Smooth muscle cell (in vitro differentiated cells): Measurements from ENCODE around the gene TMEM178B. TPM values are rescaled to one million over a fixed set of nuclear protein-coding genes. Genes with fewer than 3 reads are reported as not detected.

Source experiments
- DNase-seq: peaks from one replicate; lab custom pipeline; 2025; ENCODE audit not compliant: unreplicated experiment; lab: John Stamatoyannopoulos, UW
- H2AFZ ChIP-seq: fragments of 200-600 bp; sonication (generic); 2 replicates; pipeline ENCODE4 v1.6.0; 2016; ENCODE audit warnings: antibody characterized with exemption, low read depth, mild to moderate bottlenecking
- H3F3A ChIP-seq: fragments of 200-600 bp; sonication (generic); 2 replicates; pipeline ENCODE4 v1.6.0; 2017; ENCODE audit warnings: antibody characterized with exemption, low read depth
- H3K27ac ChIP-seq: fragments of 200-600 bp; sonication (generic); 2 replicates; pipeline ENCODE4 v1.5.1; 2016; ENCODE audit warnings: low read depth, mild to moderate bottlenecking
- H3K27me3 ChIP-seq: fragments of 200-600 bp; sonication (generic); 2 replicates; pipeline ENCODE4 v1.6.1; 2016; ENCODE audit warnings: low read depth, mild to moderate bottlenecking
- H3K36me3 ChIP-seq: fragments of 200-600 bp; sonication (generic); 2 replicates; pipeline ENCODE4 v1.5.1; 2016; ENCODE audit warnings: low read depth
- H3K4me1 ChIP-seq: fragments of 200-600 bp; sonication (generic); 2 replicates; pipeline ENCODE4 v1.5.1; 2016; ENCODE audit warnings: low read depth
- H3K4me2 ChIP-seq: fragments of 200-600 bp; sonication (generic); 2 replicates; pipeline ENCODE4 v1.6.0; 2016; ENCODE audit warnings: mild to moderate bottlenecking
- H3K4me3 ChIP-seq: fragments of 200-600 bp; sonication (generic); 2 replicates; pipeline ENCODE4 v1.5.1; 2016; ENCODE audit warnings: mild to moderate bottlenecking
- H3K79me2 ChIP-seq: fragments of 200-600 bp; sonication (generic); 2 replicates; pipeline ENCODE4 v1.6.0; 2016; ENCODE audit warnings: low read depth, mild to moderate bottlenecking
- H3K9ac ChIP-seq: fragments of 200-600 bp; sonication (generic); 2 replicates; pipeline ENCODE4 v1.6.0; 2016; ENCODE audit warnings: low read depth
- H3K9me3 ChIP-seq: fragments of 200-600 bp; sonication (generic); replicated peaks from 2 replicates; pipeline ENCODE4 v1.5.1; 2016; ENCODE audit warnings: low read depth
- H4K20me1 ChIP-seq: fragments of 200-600 bp; sonication (generic); 2 replicates; pipeline ENCODE4 v1.6.0; 2016; ENCODE audit warnings: low read depth
- WGBS: methylation state at CpG from one replicate; pipeline ENCODE4 v1.1.7; 2016; ENCODE audit warnings: low lambda C conversion rate; 5-methylcytosine and 5-hydroxymethylcytosine counted together
- polyA plus RNA-seq: library from polyadenylated mRNA; unstranded; fragments of >200 nt; fragmentation: Nextera tagmentation; extraction: Ambion mirVana; gene quantifications from 2 replicates; pipeline ENCODE4 v1.2.1, GENCODE V29; 2016
- total RNA-seq: library from RNA; depleted of rRNA; stranded (reverse); fragments of >200 nt; gene quantifications from 2 replicates; pipeline ENCODE4 v1.2.3, GENCODE V29; 2014
- TF ChIP-seq, protein P1 (sequence below): fragments of 200-600 bp; sonication (generic); IDR thresholded peaks from 2 replicates; pipeline ENCODE4 v1.5.1; 2017; ENCODE audit warnings: borderline replicate concordance, mild to moderate bottlenecking, antibody characterized with exemption; ENCODE audit not compliant: insufficient read depth, poor library complexity, severe bottlenecking

The TMEM178B gene
- total and polyA plus RNA-seq, 2 experiments from 2014 or later: 0.72 TPM; not detected in 1

DNA sequence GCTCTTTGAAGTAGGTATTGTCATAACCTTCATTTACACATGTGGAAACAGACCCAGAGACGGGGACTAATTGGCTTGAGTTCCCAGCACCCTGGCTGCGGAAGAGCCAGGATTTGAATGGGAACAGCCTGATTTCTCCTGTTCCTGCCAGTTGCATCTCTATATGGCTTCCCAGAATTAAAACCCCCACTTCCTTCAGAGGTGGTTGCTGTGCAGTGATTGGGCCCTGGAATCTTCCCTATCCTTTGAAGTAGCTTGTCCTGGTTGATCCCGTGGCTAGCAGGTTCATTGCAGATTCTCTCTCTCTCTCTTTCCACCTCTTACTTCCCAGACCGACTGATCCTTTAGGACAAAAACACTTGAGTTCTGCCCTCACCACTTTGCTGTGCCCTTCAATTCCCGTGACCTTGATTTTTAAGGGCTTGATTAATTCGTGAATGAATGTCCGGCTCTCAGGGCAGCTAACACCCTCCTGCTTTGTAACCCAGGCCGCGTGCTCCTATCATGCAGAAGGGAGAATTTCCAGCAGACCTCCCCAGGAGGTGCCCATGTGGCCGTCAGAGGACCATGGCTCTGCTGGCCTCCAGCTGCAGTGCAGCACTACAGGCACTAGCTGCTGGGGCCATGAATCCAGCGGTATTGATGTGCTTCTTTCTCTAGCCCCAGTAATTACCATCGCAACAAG lies 356.7 kb downstream of the TMEM178B start:
- 18% methylated on average over 12 of the region's 12 CpGs for WGBS
- no peak overlapping the region for H3K4me3 ChIP-seq

DNA sequence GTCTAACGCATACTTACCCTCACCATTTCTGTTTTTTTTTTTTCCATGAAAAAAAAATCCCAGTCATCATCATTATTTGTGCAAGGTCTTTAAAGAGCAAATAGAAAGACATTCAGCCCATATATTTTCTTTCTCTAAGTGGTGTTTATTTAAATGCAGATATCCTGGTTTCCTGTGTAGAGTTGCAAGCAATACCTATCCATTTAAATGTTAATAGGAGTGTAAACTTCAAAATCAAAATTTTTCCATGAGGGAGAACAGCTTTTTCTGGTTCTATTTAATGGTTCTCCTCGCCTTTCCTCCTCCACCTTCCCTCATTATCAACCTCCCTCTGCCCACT lies 357.2 kb downstream of the TMEM178B start:
- Histone ChIP-seq H3K4me1 (peaks cover 16% of the 10 kb centered on the region), H3K9ac (no peak overlapping the region), H3K36me3 (no peaks in the 10 kb centered on the region), H3K9me3 (no peaks in the 10 kb centered on the region), H3K79me2 (no peaks in the 10 kb centered on the region), H3K4me3 (no peak overlapping the region), H3K4me2 (no peak overlapping the region), H4K20me1 (no peaks in the 10 kb centered on the region), H2AFZ (no peak overlapping the region), H3F3A (no peaks in the 10 kb centered on the region), H3K27me3 (no peaks in the 10 kb centered on the region), H3K27ac (no peak overlapping the region)
- TF ChIP-seq, protein P1, sequence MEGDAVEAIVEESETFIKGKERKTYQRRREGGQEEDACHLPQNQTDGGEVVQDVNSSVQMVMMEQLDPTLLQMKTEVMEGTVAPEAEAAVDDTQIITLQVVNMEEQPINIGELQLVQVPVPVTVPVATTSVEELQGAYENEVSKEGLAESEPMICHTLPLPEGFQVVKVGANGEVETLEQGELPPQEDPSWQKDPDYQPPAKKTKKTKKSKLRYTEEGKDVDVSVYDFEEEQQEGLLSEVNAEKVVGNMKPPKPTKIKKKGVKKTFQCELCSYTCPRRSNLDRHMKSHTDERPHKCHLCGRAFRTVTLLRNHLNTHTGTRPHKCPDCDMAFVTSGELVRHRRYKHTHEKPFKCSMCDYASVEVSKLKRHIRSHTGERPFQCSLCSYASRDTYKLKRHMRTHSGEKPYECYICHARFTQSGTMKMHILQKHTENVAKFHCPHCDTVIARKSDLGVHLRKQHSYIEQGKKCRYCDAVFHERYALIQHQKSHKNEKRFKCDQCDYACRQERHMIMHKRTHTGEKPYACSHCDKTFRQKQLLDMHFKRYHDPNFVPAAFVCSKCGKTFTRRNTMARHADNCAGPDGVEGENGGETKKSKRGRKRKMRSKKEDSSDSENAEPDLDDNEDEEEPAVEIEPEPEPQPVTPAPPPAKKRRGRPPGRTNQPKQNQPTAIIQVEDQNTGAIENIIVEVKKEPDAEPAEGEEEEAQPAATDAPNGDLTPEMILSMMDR: no peak
- DNase-seq: no peak
- 54% methylated on average over 2 of the region's 2 CpGs for WGBS

More for the DNA sequence above, 356.7 kb downstream of the TMEM178B start:
- Histone ChIP-seq H3K79me2 (no peaks in the 10 kb centered on the region), H3K9ac (no peak overlapping the region), H3F3A (no peaks in the 10 kb centered on the region), H3K4me1 (peaks cover 16% of the 10 kb centered on the region), H3K27ac (no peak overlapping the region), H2AFZ (no peak overlapping the region), H3K4me2 (no peak overlapping the region), H3K9me3 (no peaks in the 10 kb centered on the region), H3K27me3 (no peaks in the 10 kb centered on the region), H3K36me3 (no peaks in the 10 kb centered on the region), H4K20me1 (no peaks in the 10 kb centered on the region)
- DNase-seq: no peak
- TF ChIP-seq, protein P1: no peak

DNA sequence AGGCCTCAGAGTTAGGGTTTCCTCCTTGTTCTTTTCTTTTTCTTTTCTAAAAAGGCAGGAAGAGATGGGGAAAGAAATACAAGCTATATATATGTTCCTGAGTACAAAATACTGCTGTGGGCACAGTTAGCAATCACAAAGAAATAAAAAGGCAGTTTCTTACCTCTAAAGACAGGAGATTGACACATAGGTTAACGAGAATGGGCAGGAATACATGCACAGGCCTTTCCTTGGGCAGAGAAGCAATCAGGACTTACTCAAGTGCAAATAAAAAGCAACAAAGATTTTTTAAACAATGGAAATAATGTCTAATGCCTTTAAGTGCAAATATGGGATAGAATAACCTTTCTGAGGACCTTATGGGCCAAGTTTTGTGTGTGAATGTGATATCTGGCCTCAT lies 357.8 kb downstream of the TMEM178B start:
- Histone ChIP-seq H3F3A (no peaks in the 10 kb centered on the region), H3K79me2 (no peaks in the 10 kb centered on the region), H3K36me3 (no peaks in the 10 kb centered on the region), H3K4me2 (no peak overlapping the region), H3K9me3 (no peaks in the 10 kb centered on the region), H3K9ac (no peak overlapping the region), H3K4me3 (no peak overlapping the region), H2AFZ (no peak overlapping the region), H3K4me1 (peaks cover 16% of the 10 kb centered on the region), H3K27ac (no peak overlapping the region), H4K20me1 (no peaks in the 10 kb centered on the region), H3K27me3 (no peaks in the 10 kb centered on the region)
- DNase-seq: no peak
- TF ChIP-seq, protein P1: no peak
- 83% methylated on average over 1 of the region's 1 CpG for WGBS

DNA sequence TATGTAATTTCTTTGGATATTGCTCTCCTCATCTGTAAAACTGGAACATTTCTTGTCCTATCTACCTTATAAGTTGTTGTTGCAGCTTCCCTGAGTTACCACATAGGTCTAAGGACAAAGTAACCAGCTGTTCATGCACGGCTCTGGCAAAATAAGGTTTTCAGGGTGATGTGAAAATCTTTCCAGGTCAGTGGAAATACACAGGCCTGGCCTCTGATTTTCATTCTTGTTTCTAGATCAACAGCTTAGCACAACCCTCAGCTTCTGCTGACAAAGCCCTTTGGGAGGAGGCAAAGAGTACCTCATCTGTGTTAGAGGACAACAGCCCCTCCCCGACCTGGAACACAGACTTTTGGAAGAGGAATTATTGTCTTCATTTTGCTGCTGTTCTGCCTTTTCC lies 359.8 kb downstream of the TMEM178B start:
- Histone ChIP-seq H2AFZ (no peak overlapping the region), H3K4me1 (peaks cover 16% of the 10 kb centered on the region), H3K36me3 (no peaks in the 10 kb centered on the region), H3K4me3 (no peak overlapping the region), H3K4me2 (no peak overlapping the region), H3K79me2 (no peaks in the 10 kb centered on the region), H3K9ac (no peak overlapping the region), H3K27me3 (no peaks in the 10 kb centered on the region), H3K9me3 (no peaks in the 10 kb centered on the region), H4K20me1 (no peaks in the 10 kb centered on the region), H3K27ac (no peak overlapping the region), H3F3A (no peaks in the 10 kb centered on the region)
- DNase-seq: no peak
- TF ChIP-seq, protein P1: no peak
- 86% methylated on average over 2 of the region's 2 CpGs for WGBS
